ENCODE measurements around the gene PRICKLE2.

Gene PRICKLE2

GRCh38 chr3:64105816-64106215, 119.5 kb downstream of the PRICKLE2 start:
- no peak for DNase-seq (ENCODE audit: low read depth)
- H3K4me3 ChIP-seq (ENCODE audit: control insufficient read depth, low read depth, low read length) = no peak overlapping the region
- no peak for TF ChIP-seq CTCF (IDR thresholded peaks at IDR 0.05; ENCODE audit: control insufficient read depth, insufficient read depth, low read depth, low read length, missing control alignments)

- DNase-seq (ENCODE audit: low read depth) = no peak
- TF ChIP-seq CTCF (IDR thresholded peaks at IDR 0.05; ENCODE audit: control insufficient read depth, insufficient read depth, low read depth, low read length, missing control alignments) = no peak
- H3K4me3 ChIP-seq (ENCODE audit: control insufficient read depth, low read depth, low read length) = no peak overlapping the region
Observed at GRCh38 chr3:64104691-64105111, 120.6 kb downstream of the PRICKLE2 start.

GRCh38 chr3:64104006-64104405, 121.3 kb downstream of the PRICKLE2 start:
- no peak for DNase-seq (ENCODE audit: low read depth)
- H3K4me3 ChIP-seq (ENCODE audit: control insufficient read depth, low read depth, low read length) = no peak overlapping the region
- no peak for TF ChIP-seq CTCF (IDR thresholded peaks at IDR 0.05; ENCODE audit: control insufficient read depth, insufficient read depth, low read depth, low read length, missing control alignments)

GRCh38 chr3:64103131-64103530, 122.1 kb downstream of the PRICKLE2 start:
- no peak for TF ChIP-seq CTCF (IDR thresholded peaks at IDR 0.05; ENCODE audit: control insufficient read depth, insufficient read depth, low read depth, low read length, missing control alignments)
- DNase-seq (ENCODE audit: low read depth) = no peak

GRCh38 chr3:64102147-64102546, 123.1 kb downstream of the PRICKLE2 start:
- no peak for TF ChIP-seq CTCF (IDR thresholded peaks at IDR 0.05; ENCODE audit: control insufficient read depth, insufficient read depth, low read depth, low read length, missing control alignments)
- no peak for DNase-seq (ENCODE audit: low read depth)
- H3K4me3 ChIP-seq (ENCODE audit: control insufficient read depth, low read depth, low read length) = no peak overlapping the region

More at GRCh38 chr3:64103131-64103530, 122.1 kb downstream of the PRICKLE2 start:
- no peak overlapping the region for H3K4me3 ChIP-seq (ENCODE audit: control insufficient read depth, low read depth, low read length)

- no peak overlapping the region for H3K4me3 ChIP-seq (ENCODE audit: control insufficient read depth, low read depth, low read length)
- no peak for TF ChIP-seq CTCF (IDR thresholded peaks at IDR 0.05; ENCODE audit: control insufficient read depth, insufficient read depth, low read depth, low read length, missing control alignments)
- no peak for DNase-seq (ENCODE audit: low read depth)
Observed at GRCh38 chr3:64099316-64099715, 126.0 kb downstream of the PRICKLE2 start.

- TF ChIP-seq CTCF (IDR thresholded peaks at IDR 0.05; ENCODE audit: control insufficient read depth, insufficient read depth, low read depth, low read length, missing control alignments) = no peak
- H3K4me3 ChIP-seq (ENCODE audit: control insufficient read depth, low read depth, low read length) = no peak overlapping the region
- no peak for DNase-seq (ENCODE audit: low read depth)
Observed at GRCh38 chr3:64098670-64099069, 126.6 kb downstream of the PRICKLE2 start.
